Keratinocyte (primary cell): ENCODE data around the gene MAP2K2. TPM values are rescaled to one million over a fixed set of nuclear protein-coding genes. Genes with fewer than 3 reads are reported as not detected.

ENCODE experiments used
- DNase-seq: peaks from one replicate; pipeline ENCODE4 v3.0.0-alpha.2; 2011; ENCODE audit warnings: low read depth, missing footprints, low spot score
- FAIRE-seq: peaks from 2 replicates; lab custom pipeline; 2011; peaks lifted over from hg19 to GRCh38; lab: Jason Lieb, UNC
- H2AFZ ChIP-seq: 2 replicates; pipeline ENCODE4 v1.6.0; 2012; ENCODE audit warnings: low read length, control low read depth, inconsistent platforms; ENCODE audit not compliant: control insufficient read depth
- H3K27ac ChIP-seq: 2 replicates; pipeline ENCODE4 v1.5.1; 2011; ENCODE audit warnings: low read length; ENCODE audit not compliant: control insufficient read depth, insufficient read depth
- H3K27me3 ChIP-seq: 3 replicates; pipeline ENCODE4 v1.6.0; 2011; ENCODE audit warnings: low read length; ENCODE audit not compliant: control insufficient read depth, insufficient read depth; ENCODE audit errors: extremely low read depth
- H3K36me3 ChIP-seq, 2 experiments: 2 replicates in 1 of 2; 3 replicates in 1 of 2; pipeline ENCODE4 v1.5.1; 2011; ENCODE audit warnings: low read length in 2 of 2, mild to moderate bottlenecking in 1 of 2; ENCODE audit not compliant: control insufficient read depth in 2 of 2, insufficient read depth in 2 of 2; ENCODE audit errors: extremely low read depth in 1 of 2
- H3K4me1 ChIP-seq: 3 replicates; pipeline ENCODE4 v1.5.1; 2011; ENCODE audit warnings: low read length; ENCODE audit not compliant: control insufficient read depth, insufficient read depth; ENCODE audit errors: extremely low read depth
- H3K4me2 ChIP-seq: 3 replicates; pipeline ENCODE4 v1.6.0; 2011; ENCODE audit warnings: low read depth, low read length; ENCODE audit not compliant: control insufficient read depth, insufficient read depth; ENCODE audit errors: extremely low read depth
- H3K4me3 ChIP-seq, 3 experiments: fragments of 200-600 bp in 1 of 3; sonication (generic) in 1 of 3; 2 replicates in 2 of 3; 3 replicates in 1 of 3; pipeline ENCODE4 v1.5.1; 2011 to 2016; ENCODE audit warnings: low read length in 3 of 3, mild to moderate bottlenecking in 3 of 3, control low read depth in 2 of 3, inconsistent platforms in 1 of 3, low read depth in 1 of 3, mixed read lengths in 1 of 3, mixed run types in 1 of 3, moderate library complexity in 1 of 3; ENCODE audit not compliant: control insufficient read depth in 2 of 3, insufficient read depth in 2 of 3; ENCODE audit errors: extremely low read depth in 1 of 3
- H3K79me2 ChIP-seq: 2 replicates; pipeline ENCODE4 v1.6.0; 2012; ENCODE audit warnings: low read length; ENCODE audit not compliant: control insufficient read depth, insufficient read depth
- H3K9ac ChIP-seq: 3 replicates; pipeline ENCODE4 v1.6.0; 2011; ENCODE audit warnings: low read length; ENCODE audit not compliant: control insufficient read depth, insufficient read depth; ENCODE audit errors: extremely low read depth
- H3K9me1 ChIP-seq: 3 replicates; pipeline ENCODE4 v1.6.0; 2011; ENCODE audit warnings: low read length; ENCODE audit not compliant: control insufficient read depth, insufficient read depth; ENCODE audit errors: extremely low read depth
- H3K9me3 ChIP-seq: 2 replicates; pipeline ENCODE4 v1.5.1; 2012; ENCODE audit warnings: low read depth, low read length; ENCODE audit not compliant: control insufficient read depth
- H4K20me1 ChIP-seq: 3 replicates; pipeline ENCODE4 v1.6.0; 2011; ENCODE audit warnings: low read length; ENCODE audit not compliant: control insufficient read depth, insufficient read depth; ENCODE audit errors: extremely low read depth
- CTCF ChIP-seq, 3 experiments: IDR thresholded peaks in 1 of 3; conservative IDR thresholded peaks in 1 of 3; optimal IDR thresholded peaks in 1 of 3; 2 replicates in 2 of 3; 3 replicates in 1 of 3; pipeline versions ENCODE3 to v1.5.1; 2011; ENCODE audit warnings: low read length in 3 of 3, mild to moderate bottlenecking in 3 of 3, moderate library complexity in 2 of 3, control low read depth in 1 of 3, inconsistent platforms in 1 of 3; ENCODE audit not compliant: insufficient read depth in 2 of 3; ENCODE audit errors: extremely low read depth in 1 of 3
- EZH2 ChIP-seq: IDR thresholded peaks from one replicate; pipeline ENCODE4 v1.6.1; 2012; ENCODE audit warnings: inconsistent platforms, mild to moderate bottlenecking, low read length, moderate library complexity
- dilution Hi-C: fragments of 300-500 bp; cut with MboI; formaldehyde crosslinking; loops from one replicate; pipeline ENCODE4 v1.7.0; 2020; ENCODE audit warnings: low sequenced_read_pairs; ENCODE audit not compliant: extremely low pct_ligation_motif_present
- polyA plus RNA-seq, 5 experiments: library from polyadenylated mRNA; depleted of rRNA in 3 of 5; stranded (reverse) in 3 of 5; stranded (forward) in 1 of 5; unstranded in 1 of 5; fragments of >200 nt; gene quantifications; 1 replicate in 1 of 5; 2 replicates in 3 of 5; 3 replicates in 1 of 5; pipeline versions ENCODE4 v1.2.1 to v1.2.3, GENCODE V29; 2011 to 2012; ENCODE audit warnings: missing spikeins in 2 of 5, low read depth in 1 of 5, low replicate concordance in 1 of 5

MAP2K2 gene
- polyA plus RNA-seq, 1 donor (not counting 4 experiments of a cell fraction or from before 2014, with no cell fraction given) = 61.8 TPM

- Histone ChIP-seq H3K4me2 (peak overlapping the region; percentile 56), H3K9me3 (no peaks in the 10 kb centered on the region), H3K27me3 (no peaks in the 10 kb centered on the region), H3K27ac (no peak overlapping the region), H2AFZ (peak overlapping the region; percentile 43), H3K9me1 (no peaks in the 10 kb centered on the region), H3K4me3 (peak overlapping the region in 2 of 3 experiments; percentile 10 to 48), H3K9ac (peak overlapping the region; percentile 37), H4K20me1 (no peaks in the 10 kb centered on the region), H3K36me3 (no peaks in the 10 kb centered on the region), H3K79me2 (no peaks in the 10 kb centered on the region), H3K4me1 (peaks cover 3% of the 10 kb centered on the region)
- no peak for DNase-seq
- FAIRE-seq = no peak
- dilution Hi-C loops = no loop called here
- TF ChIP-seq EZH2 (no peak), CTCF (optimal IDR thresholded peaks at IDR 0.05 in 1 of 3, IDR thresholded peaks at IDR 0.05 in 1 of 3, conservative IDR thresholded peaks at IDR 0.05 in 1 of 3; ENCODE audit: extremely low read depth in 1 of 3, insufficient read depth in 2 of 3, low read length in 3 of 3) (no peak)
These were observed 45.9 kb downstream of the MAP2K2 start for GRCh38 chr19:4077800-4078684.

- dilution Hi-C loops = no loop called here
- H3K27me3 ChIP-seq = no peaks in the 10 kb centered on the region
These were observed 46.9 kb downstream of the MAP2K2 start for GRCh38 chr19:4077007-4077374.

More at GRCh38 chr19:4077007-4077374, 46.9 kb downstream of the MAP2K2 start:
- peaks cover 3% of the 10 kb centered on the region for H3K4me1 ChIP-seq
- TF ChIP-seq CTCF (optimal IDR thresholded peaks at IDR 0.05 in 1 of 3, IDR thresholded peaks at IDR 0.05 in 1 of 3, conservative IDR thresholded peaks at IDR 0.05 in 1 of 3; ENCODE audit: extremely low read depth in 1 of 3, insufficient read depth in 2 of 3, low read length in 3 of 3) (no peak), EZH2 (no peak)
- no peak overlapping the region for H2AFZ ChIP-seq
- no peak overlapping the region for H3K9ac ChIP-seq
- no peak overlapping the region for H3K27ac ChIP-seq
- no peak overlapping the region for H3K4me2 ChIP-seq
- no peaks in the 10 kb centered on the region for H3K9me1 ChIP-seq
- no peaks in the 10 kb centered on the region for H3K36me3 ChIP-seq
- DNase-seq = no peak
- no peaks in the 10 kb centered on the region for H3K79me2 ChIP-seq
- H4K20me1 ChIP-seq = no peaks in the 10 kb centered on the region
- no peak overlapping the region for H3K4me3 ChIP-seq
- FAIRE-seq = no peak
- no peaks in the 10 kb centered on the region for H3K9me3 ChIP-seq
